Lung (tissue), 12 donors: ENCODE measurements around the gene ITGA1. TPM values are rescaled to one million over a fixed set of nuclear protein-coding genes. Genes with fewer than 3 reads are reported as not detected.

Experiments used
- ATAC-seq: fragments of 200-7000 bp; cut with Tn5 transposase; one replicate; pipeline ENCODE4 v1.9.1; 2020; ENCODE audit warnings: moderate number of reproducible peaks; ENCODE audit not compliant: insufficient read depth, low FRiP score
- DNase-seq, 3 donors: peaks; one replicate each; pipeline ENCODE4 v3.0.0-alpha.2; 2013 to 2017
- H3K27ac ChIP-seq, 2 donors: one replicate each; pipeline ENCODE4 v1.5.1; 2013; ENCODE audit warnings: mild to moderate bottlenecking in 2 of 2, moderate library complexity in 2 of 2, control low read depth in 1 of 2, inconsistent platforms in 1 of 2, low read depth in 1 of 2, low read length in 1 of 2
- H3K27me3 ChIP-seq, 3 donors: one replicate each; pipeline ENCODE4 v1.5.1; 2013; ENCODE audit warnings: low read length in 2 of 3; ENCODE audit not compliant: control insufficient read depth in 3 of 3, insufficient read depth in 3 of 3
- H3K36me3 ChIP-seq, 4 donors: one replicate each; pipeline ENCODE4 v1.5.1; 2013; ENCODE audit warnings: low read length in 4 of 4, mild to moderate bottlenecking in 1 of 4, moderate library complexity in 1 of 4; ENCODE audit not compliant: control insufficient read depth in 4 of 4, insufficient read depth in 4 of 4
- H3K4me1 ChIP-seq, 5 donors: one replicate each; pipeline ENCODE4 v1.5.1; 2013; ENCODE audit warnings: low read length in 5 of 5, mild to moderate bottlenecking in 2 of 5, moderate library complexity in 1 of 5; ENCODE audit not compliant: control insufficient read depth in 5 of 5, insufficient read depth in 5 of 5
- H3K4me3 ChIP-seq: one replicate; pipeline ENCODE4 v1.5.1; 2013; ENCODE audit warnings: mild to moderate bottlenecking, control low read depth, moderate library complexity
- H3K9ac ChIP-seq, 2 donors: one replicate each; pipeline ENCODE4 v1.5.1; 2013; ENCODE audit warnings: low read length in 2 of 2, control low read depth in 1 of 2; ENCODE audit not compliant: insufficient read depth in 1 of 2
- H3K9me3 ChIP-seq, 4 donors: one replicate each; pipeline ENCODE4 v1.5.1; 2013; ENCODE audit warnings: low read length in 3 of 4, mild to moderate bottlenecking in 1 of 4, moderate library complexity in 1 of 4; ENCODE audit not compliant: control insufficient read depth in 4 of 4, insufficient read depth in 3 of 4
- WGBS, 2 donors: extraction: QIAGEN DNeasy Blood & Tissue Kit; methylation state at CpG; one replicate each; pipeline ENCODE4 v1.1.7; 2013; 5-methylcytosine and 5-hydroxymethylcytosine counted together
- polyA plus RNA-seq, 2 donors: library from polyadenylated mRNA; stranded (reverse); fragments of 200-250 nt; gene quantifications; one replicate each; pipeline ENCODE4 v1.2.1, GENCODE V29; 2013
- total RNA-seq, 2 donors: library from RNA; depleted of rRNA in 1 of 2; stranded (reverse); fragments of >200 nt in 1 of 2; gene quantifications; one replicate each; pipeline ENCODE4 v1.2.1, GENCODE V29; 2014 to 2021
- TF ChIP-seq, protein P1 (sequence below): IDR thresholded peaks from 2 replicates; pipeline ENCODE4 v1.5.1; 2012; ENCODE audit warnings: mild to moderate bottlenecking; ENCODE audit errors: control extremely low read depth, extremely low read depth
- donor health status: control.
- donor health status: control.
- donor health status: Bipolar disorder and iron deficiency.
- donor health status: healthy.
- donor health status: DM: yes; HTN: yes; CAD: no.

The ITGA1 gene
- total and polyA plus RNA-seq, 4 donors: 8.8 to 119 (median 47.6) TPM

DNA sequence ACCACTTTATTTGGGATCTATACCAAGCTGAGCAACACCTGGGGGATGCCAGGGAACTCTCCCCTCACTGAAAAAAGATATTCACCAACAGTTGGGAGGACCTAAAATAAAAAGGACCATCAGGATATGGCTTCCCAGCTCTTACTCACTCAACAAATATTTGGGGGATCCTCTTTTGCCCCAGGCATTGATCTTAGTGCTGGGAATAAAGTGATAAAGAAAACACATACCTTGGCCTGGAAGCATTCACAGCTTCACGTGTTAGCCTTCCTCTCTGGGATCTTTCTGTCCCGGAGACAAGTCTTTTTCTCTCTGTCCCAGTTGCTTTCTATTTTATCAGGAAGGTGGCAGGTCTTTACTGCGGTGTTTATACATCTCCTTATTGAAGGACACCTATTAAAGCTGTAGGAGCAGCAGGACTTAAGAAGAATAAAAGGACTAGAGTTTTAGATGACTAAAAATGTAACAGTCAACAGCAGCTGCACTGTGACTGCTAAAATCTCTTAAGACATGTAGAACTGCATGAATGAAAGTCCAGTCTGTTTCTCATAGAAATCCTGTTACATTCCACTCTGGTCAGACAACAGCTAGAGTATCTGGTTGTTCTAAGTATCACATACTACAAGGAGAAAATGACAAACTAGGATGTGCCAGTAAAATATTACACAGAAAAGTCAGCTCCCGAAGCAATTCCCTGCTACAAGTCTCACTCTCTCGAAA, 111.4 kb downstream of the ITGA1 start:
- H3K27me3 ChIP-seq: no peaks in the 10 kb centered on the region
- TF ChIP-seq, protein P1, sequence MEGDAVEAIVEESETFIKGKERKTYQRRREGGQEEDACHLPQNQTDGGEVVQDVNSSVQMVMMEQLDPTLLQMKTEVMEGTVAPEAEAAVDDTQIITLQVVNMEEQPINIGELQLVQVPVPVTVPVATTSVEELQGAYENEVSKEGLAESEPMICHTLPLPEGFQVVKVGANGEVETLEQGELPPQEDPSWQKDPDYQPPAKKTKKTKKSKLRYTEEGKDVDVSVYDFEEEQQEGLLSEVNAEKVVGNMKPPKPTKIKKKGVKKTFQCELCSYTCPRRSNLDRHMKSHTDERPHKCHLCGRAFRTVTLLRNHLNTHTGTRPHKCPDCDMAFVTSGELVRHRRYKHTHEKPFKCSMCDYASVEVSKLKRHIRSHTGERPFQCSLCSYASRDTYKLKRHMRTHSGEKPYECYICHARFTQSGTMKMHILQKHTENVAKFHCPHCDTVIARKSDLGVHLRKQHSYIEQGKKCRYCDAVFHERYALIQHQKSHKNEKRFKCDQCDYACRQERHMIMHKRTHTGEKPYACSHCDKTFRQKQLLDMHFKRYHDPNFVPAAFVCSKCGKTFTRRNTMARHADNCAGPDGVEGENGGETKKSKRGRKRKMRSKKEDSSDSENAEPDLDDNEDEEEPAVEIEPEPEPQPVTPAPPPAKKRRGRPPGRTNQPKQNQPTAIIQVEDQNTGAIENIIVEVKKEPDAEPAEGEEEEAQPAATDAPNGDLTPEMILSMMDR: no peak
- 82 to 88% methylated on average over 5 of the region's 5 CpGs for WGBS, 2 donors
- ATAC-seq (no peak), DNase-seq (no peak)
- no peak overlapping the region for H3K9ac ChIP-seq
- H3K9me3 ChIP-seq: no peaks in the 10 kb centered on the region
- H3K4me3 ChIP-seq: no peak overlapping the region
- no peak overlapping the region for H3K27ac ChIP-seq
- H3K4me1 ChIP-seq: peaks cover 3 to 28% (median 14%) of the 10 kb centered on the region in 5 donors
- peaks cover 3 to 11% (median 4%) of the 10 kb centered on the region in 4 donors for H3K36me3 ChIP-seq

DNA sequence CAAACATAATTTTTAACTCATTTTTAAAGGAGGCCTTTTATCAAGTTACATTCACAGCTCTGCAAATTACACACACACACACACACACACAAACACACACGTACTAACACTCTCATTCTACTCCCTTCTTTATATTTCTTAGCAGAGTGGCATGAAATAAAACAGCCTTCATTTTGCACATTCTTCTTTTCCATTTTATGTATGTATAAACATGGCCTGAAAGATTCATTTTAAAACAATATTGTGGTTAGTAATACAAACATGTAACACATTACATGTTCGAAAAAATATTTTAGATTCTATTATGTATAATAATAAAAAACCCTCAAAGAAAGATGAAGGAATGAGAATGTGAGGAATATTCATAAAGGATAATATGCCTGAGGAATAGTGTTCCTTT, 115.4 kb downstream of the ITGA1 start:
- TF ChIP-seq, protein P1: no peak
- Histone ChIP-seq H3K4me1 (no peaks in the 10 kb centered on the region), H3K4me3 (no peak overlapping the region), H3K27ac (no peak overlapping the region), H3K9me3 (no peaks in the 10 kb centered on the region), H3K27me3 (no peaks in the 10 kb centered on the region), H3K36me3 (peaks cover 0 to 10% (median 4%) of the 10 kb centered on the region in 4 donors), H3K9ac (no peak overlapping the region)
- DNase-seq: no peak
- no peak for ATAC-seq
- WGBS, 2 donors: 81 to 87% methylated on average over 2 of the region's 2 CpGs

DNA sequence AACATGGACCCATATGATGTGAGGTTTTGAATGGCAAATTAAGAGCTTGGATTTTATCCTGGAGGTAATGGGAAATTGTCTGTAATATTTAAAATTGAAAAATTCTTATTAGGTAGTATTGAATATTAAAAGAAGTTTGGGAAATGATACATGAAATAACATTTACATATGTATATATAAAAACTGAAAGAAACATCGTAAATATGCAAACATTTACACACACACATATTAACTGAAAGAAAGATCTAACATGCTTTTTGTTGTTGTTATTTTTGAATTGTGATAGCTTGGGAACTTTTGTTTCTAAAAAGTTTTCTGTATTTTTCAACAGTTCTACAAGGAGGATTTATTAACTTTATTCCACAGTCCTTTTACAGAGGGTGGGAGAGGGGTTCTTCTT, 118.6 kb downstream of the ITGA1 start:
- DNase-seq (no peak), ATAC-seq (no peak)
- Histone ChIP-seq H3K27ac (no peak overlapping the region), H3K4me3 (no peak overlapping the region), H3K36me3 (peaks cover 0 to 4% (median 1%) of the 10 kb centered on the region in 4 donors), H3K9ac (no peak overlapping the region), H3K9me3 (no peaks in the 10 kb centered on the region), H3K27me3 (no peaks in the 10 kb centered on the region), H3K4me1 (peaks cover 0 to 5% (median 0%) of the 10 kb centered on the region in 5 donors)
- TF ChIP-seq, protein P1: no peak
- 89 to 90% methylated on average over 1 of the region's 1 CpG for WGBS, 2 donors

DNA sequence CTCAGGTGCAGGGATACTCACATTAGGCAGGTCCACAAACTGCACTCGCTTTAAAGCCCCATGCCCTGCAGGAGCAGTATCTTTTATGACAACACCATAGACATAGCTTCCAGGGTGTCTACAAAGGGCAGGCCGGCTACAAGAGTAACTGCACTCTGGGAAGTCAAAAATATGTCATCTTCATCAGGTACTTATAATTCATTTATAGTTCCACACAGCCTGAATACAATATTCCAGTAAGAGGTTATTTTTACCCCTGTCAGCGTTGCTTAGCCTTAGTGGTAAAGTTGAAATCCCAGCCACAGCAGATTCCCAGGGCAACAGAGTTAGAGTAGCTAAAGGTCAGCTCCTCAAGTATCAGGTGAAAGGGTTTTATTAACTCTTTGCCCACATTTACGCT, 119.1 kb downstream of the ITGA1 start:
- H3K4me1 ChIP-seq: peaks cover 0 to 5% (median 0%) of the 10 kb centered on the region in 5 donors
- no peaks in the 10 kb centered on the region for H3K27me3 ChIP-seq
- ATAC-seq: no peak
- WGBS, 2 donors: 90 to 91% methylated on average over 4 of the region's 4 CpGs
- H3K9me3 ChIP-seq: no peaks in the 10 kb centered on the region
- H3K4me3 ChIP-seq: no peak overlapping the region
- peaks cover 0 to 4% (median under 1%) of the 10 kb centered on the region in 4 donors for H3K36me3 ChIP-seq
- no peak overlapping the region for H3K9ac ChIP-seq
- no peak overlapping the region for H3K27ac ChIP-seq
- TF ChIP-seq, protein P1: no peak
- no peak for DNase-seq
